ENCODE results near the gene MCTP1.

DNA sequence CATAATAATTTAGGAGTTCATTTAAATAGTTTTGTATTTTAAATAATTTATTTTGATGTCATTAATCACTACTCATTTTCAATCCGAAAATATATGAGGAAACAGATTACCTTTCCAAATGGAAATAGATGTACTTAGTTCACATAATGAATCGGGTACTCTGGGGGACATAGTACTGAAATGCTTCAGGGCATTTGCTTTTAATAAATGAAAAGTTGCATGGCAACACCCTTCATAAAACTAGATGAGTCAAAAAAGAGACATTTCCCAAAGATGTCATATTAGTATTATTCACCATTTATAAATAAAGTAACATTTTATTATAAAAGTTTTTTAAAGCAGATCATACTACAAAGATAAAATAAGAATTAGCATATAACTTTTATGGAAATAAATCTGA, 177.8 kb downstream of the MCTP1 start:
- TF ChIP-seq EZH2 (IDR thresholded peaks at IDR 0.05; ENCODE audit: borderline replicate concordance, insufficient read depth, low read length, poor library complexity, severe bottlenecking): no peak
- TF ChIP-seq, protein P1, sequence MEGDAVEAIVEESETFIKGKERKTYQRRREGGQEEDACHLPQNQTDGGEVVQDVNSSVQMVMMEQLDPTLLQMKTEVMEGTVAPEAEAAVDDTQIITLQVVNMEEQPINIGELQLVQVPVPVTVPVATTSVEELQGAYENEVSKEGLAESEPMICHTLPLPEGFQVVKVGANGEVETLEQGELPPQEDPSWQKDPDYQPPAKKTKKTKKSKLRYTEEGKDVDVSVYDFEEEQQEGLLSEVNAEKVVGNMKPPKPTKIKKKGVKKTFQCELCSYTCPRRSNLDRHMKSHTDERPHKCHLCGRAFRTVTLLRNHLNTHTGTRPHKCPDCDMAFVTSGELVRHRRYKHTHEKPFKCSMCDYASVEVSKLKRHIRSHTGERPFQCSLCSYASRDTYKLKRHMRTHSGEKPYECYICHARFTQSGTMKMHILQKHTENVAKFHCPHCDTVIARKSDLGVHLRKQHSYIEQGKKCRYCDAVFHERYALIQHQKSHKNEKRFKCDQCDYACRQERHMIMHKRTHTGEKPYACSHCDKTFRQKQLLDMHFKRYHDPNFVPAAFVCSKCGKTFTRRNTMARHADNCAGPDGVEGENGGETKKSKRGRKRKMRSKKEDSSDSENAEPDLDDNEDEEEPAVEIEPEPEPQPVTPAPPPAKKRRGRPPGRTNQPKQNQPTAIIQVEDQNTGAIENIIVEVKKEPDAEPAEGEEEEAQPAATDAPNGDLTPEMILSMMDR (IDR thresholded peaks at IDR 0.05; ENCODE audit: poor library complexity, severe bottlenecking): no peak
- TF ChIP-seq MXI1 (conservative IDR thresholded peaks at IDR 0.05; ENCODE audit: poor library complexity, severe bottlenecking): no peak
- TF ChIP-seq RAD21 (conservative IDR thresholded peaks at IDR 0.05): no peak
- TF ChIP-seq POLR2AphosphoS5 (IDR thresholded peaks at IDR 0.05): no peak
- TF ChIP-seq, protein P2, sequence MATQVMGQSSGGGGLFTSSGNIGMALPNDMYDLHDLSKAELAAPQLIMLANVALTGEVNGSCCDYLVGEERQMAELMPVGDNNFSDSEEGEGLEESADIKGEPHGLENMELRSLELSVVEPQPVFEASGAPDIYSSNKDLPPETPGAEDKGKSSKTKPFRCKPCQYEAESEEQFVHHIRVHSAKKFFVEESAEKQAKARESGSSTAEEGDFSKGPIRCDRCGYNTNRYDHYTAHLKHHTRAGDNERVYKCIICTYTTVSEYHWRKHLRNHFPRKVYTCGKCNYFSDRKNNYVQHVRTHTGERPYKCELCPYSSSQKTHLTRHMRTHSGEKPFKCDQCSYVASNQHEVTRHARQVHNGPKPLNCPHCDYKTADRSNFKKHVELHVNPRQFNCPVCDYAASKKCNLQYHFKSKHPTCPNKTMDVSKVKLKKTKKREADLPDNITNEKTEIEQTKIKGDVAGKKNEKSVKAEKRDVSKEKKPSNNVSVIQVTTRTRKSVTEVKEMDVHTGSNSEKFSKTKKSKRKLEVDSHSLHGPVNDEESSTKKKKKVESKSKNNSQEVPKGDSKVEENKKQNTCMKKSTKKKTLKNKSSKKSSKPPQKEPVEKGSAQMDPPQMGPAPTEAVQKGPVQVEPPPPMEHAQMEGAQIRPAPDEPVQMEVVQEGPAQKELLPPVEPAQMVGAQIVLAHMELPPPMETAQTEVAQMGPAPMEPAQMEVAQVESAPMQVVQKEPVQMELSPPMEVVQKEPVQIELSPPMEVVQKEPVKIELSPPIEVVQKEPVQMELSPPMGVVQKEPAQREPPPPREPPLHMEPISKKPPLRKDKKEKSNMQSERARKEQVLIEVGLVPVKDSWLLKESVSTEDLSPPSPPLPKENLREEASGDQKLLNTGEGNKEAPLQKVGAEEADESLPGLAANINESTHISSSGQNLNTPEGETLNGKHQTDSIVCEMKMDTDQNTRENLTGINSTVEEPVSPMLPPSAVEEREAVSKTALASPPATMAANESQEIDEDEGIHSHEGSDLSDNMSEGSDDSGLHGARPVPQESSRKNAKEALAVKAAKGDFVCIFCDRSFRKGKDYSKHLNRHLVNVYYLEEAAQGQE (IDR thresholded peaks at IDR 0.05; ENCODE audit: borderline replicate concordance): no peak
- TF ChIP-seq EP300 (conservative IDR thresholded peaks at IDR 0.05; ENCODE audit: poor library complexity, severe bottlenecking): no peak
- TF ChIP-seq TAF1 (IDR thresholded peaks at IDR 0.05; ENCODE audit: low read depth): no peak
- TF ChIP-seq SMC3 (conservative IDR thresholded peaks at IDR 0.05; ENCODE audit: poor library complexity): no peak

Data from neural cell (in vitro differentiated cells).